ENCODE data around the gene ACTL6A.

The ACTL6A gene

DNA sequence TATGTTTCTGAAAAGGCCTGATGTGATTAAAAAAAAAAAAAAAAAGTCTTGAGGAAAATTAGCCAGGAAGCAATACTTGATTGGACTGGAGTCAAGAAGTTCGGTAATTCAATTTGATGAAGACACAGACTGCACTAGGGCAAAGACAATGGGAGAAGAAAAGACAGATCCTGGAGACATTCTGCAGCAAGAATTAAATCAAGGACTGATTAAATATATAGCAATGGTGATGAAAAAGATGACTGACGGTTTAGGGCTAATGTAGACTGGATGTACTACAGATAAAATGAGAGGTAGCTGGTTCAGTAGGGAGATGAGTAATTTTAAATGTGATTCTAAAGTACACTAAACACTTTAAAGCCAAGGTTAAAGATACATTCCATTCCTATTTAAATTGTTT lies 27.9 kb downstream of the ACTL6A start:
- DNase-seq (ENCODE audit: low read depth) = no peak

DNA sequence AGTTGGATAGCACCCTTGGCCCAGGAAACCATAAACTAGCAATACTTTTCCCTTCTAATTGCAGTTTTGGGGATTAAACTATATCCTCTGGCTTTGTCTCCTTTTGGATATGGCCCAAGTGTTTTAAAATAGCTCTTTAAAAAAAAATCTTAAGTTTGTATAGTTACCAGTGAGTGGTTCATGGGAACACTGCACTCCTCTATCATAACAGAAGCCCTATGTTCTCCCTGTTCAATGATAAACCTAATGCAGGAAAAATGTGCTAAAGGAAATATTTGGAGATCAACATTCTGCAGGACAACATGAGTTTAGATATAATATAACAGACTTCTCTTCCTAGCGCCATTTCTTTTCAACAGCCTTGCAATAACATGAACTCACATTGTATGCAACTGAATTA lies 28.6 kb downstream of the ACTL6A start:
- no peak for DNase-seq (ENCODE audit: low read depth)

DNA sequence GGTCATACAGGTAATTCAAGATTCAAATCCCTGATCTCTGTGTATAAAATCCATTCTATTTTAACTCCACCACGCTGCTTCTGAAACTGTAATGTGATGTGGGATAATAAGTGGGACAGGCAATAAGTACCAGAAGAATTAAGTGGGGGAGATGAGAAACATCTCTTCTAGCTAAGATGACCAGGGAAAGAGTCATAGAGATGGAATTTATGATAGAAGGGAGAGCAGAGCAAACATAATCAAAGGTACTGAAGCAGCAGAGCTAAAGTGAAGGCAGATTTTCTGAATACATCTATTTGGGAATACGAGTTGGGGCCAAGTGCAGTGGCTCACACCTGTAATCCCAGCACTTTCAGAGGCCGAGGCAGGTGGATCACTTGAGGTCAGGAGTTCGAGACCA lies 36.8 kb downstream of the ACTL6A start:
- no peak for DNase-seq (ENCODE audit: low read depth)

DNA sequence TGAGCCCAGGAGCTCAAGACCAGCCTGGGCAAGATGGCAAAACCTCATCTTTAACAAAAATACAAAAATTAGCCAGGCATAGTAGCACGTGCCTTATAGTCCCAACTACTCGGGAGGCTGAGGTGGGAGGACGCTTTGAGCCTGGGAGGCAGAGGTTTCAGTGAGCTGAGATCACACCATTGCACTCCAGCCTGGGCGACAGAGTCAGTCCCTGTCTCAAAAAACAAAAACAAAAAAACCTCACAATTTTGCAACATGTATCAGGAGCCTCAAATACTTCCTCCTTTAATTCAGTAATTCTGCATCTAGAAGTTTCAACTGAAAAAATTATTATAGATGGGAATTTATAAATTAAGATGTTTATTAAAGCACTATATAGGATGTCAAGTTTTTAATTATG lies 40.6 kb downstream of the ACTL6A start:
- no peak for DNase-seq (ENCODE audit: low read depth)

DNA sequence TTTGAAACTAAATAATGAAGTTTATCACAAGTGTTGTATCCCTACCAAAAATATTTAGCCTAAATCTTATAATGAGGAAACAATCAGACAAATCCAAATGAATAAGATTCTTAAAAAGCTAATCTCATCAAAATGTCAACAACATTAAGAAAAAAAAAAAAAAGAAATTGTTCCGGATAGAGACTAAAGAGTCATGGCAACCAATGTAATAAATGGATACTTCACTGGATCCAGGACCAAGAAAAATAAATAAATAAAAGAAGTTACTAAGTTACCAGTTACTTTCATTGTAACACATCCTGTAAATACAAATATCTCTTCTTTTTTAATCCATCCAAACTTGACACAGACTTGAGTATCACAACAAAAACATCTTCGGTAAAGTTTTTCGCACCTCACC lies 41.1 kb downstream of the ACTL6A start:
- no peak for DNase-seq (ENCODE audit: low read depth)

DNA sequence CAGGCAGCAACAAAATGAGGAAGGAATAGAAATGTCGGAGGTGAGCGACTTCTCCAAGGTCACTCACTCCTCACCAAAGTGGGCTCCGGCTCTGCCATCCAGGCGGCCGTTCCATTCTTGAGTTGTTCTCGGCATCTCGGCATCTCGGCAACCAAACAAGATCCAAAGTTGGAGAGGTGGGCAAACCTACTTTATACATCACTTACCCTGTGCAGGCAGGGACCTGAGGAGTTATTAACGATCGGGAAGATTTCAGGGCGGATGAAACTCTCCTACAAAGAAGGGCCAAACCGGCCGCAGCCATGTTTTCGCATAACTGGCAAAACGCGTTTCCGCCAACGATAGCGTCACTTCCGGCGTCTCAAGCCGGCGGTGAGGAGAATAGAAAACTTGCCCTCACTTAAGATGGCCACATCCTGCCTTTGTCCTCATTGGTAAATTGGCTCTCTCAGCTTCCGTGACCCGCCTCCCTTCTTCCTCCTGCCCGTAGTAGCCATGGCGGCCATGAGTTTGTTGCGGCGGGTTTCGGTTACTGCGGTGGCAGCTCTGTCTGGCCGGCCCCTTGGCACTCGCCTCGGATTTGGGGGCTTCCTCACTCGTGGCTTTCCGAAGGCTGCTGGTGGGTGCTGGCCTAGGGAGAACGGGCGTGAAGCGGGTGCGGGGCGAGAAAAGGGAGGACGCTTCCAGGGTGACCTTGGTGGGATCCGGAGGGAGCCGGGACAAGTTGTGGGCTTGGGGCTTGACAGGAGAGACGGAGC lies 41.8 kb downstream of the ACTL6A start, which contains the start of the genes MRPL47 and NDUFB5:
Gene MRPL47, minus strand, starts transcription at position 318 of the 758 bp plus-strand sequence. Its CDS starts 14 bp downstream, at position 304.
Gene NDUFB5, plus strand, starts transcription at position 474 of the 758 bp plus-strand sequence. Its CDS starts 22 bp downstream, at position 496.
- peak; percentile 97 for DNase-seq (ENCODE audit: low read depth)

DNA sequence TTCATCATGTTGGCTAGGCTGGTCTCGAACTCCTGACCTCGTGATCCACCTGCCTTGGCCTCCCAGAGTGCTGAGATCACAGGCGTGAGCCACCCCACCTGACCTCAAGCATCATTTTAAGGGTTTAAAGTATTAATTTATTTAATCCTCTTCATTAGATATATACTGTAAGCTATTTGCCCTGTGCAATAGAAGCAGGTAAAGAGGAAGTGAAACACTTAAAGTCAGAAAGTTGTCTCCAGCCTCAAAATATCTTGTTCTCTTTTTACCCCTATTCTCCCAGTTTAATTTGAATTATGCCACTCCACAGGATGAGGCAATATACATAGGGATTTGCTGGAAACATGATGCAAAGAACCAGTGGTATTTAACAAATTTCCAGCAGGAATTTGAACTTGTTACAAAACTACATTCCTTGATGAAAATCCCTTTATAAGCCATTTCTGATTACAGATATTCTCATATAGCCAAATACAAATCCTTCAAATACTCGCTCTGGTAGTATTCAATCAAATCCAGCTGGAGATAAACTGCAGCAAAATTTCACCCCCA lies 43.9 kb downstream of the ACTL6A start:
- no peak for DNase-seq (ENCODE audit: low read depth)

DNA sequence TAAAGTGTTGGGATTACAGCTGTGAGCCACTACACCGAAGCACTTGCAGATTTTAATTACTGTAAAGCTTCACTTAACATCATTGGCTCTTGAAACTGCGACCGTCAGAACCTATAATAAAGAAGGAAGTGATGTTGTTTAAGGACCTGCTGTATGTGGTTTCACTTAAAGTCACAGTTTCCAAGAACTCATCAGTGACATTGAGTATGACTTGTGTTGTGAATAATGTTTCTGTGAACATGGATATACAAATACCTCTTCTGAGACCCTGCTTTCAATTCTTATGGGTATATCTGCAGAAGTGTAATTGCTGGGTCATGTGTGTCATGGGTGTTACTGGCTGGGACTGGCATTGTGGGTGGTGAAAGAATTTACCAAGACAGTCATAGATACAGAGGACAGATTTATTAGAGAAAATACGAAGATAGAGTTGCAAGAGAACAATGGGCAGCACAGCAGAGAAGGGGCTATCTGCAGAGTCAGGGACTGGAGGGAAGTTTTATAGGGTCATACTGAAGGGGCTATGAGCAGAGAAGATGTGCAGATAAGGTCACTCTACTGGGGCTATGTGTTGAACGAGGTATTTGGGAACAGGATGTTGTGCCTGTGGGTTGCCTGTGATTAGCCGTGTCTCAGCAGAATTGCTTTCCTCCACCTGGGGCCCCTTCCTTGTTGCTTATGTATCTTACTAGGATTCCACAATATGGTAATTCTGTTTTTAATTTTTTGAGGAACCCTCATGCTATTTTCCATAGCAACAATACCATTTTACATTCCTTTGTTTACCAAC lies 46.4 kb downstream of the ACTL6A start:
- DNase-seq (ENCODE audit: low read depth) = no peak

DNA sequence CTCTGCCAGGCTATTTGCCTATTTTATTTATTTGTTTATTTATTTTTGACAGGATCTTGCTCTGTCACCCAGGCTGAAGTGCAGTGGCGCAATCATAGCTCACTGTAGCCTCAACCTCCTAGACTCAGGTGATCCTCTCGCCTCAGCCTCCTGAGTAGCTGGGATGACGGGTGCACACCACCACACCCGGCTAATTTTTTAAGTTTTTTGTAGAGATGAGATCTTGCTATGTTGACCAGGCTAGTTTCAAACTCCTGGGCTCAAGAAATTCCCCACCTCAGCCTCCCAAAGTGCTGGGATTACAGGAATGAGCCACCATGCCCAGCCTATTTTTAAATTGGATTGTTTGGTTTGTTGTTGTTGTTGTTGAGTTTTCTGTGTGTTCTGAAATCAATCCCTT lies 47.3 kb downstream of the ACTL6A start:
- DNase-seq (ENCODE audit: low read depth) = no peak

DNA sequence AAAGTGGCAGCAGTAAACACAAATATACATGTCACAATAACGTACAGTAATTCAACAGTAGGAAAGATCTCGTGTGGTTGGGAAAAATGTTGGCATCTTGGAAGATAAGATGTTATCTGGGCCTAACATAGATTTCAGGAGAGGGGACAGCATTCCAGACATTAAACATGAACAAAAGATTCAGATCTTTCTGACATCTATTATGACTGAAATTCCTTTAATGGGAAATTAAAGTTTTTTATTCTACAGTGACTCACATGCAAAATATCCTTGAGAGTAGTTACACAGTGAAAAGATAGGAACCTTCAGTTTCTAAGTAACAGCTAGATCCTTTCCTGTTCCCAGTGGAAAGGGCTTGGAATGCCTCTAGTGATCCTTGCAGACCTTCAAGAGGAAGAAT lies 51.1 kb downstream of the ACTL6A start:
- DNase-seq (ENCODE audit: low read depth) = no peak

DNA sequence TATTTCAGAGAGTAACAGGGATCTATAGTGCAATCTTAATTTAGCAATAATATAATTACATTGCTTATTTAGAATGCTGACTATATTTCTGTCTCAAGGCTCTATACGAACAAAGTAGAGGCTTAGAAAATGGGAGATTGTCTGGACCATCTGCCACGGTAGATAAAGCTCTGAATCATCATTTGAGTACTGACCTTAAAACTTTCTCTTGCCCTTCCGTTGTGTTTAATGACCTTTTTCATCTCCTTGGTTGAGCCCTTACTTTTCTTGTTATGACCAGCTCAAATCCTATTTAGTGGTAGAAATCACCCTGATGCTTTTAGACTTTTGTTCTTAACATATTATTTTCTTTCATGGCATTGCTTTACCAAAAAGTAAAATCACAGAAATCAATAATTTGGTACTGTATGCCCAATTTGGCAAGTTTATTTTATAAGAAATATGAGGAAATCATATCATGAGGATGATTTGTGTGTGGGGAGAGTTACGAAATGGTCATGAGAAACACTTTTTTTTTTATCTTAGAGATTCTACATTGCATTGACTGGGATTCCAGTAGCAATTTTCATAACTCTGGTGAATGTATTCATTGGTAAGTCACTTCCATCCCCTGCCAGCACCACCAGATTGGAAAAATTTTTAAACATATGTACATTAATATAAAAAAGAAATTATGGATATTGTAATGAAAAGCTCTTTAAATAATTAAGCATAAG lies 52.9 kb downstream of the ACTL6A start:
- DNase-seq (ENCODE audit: low read depth) = no peak

DNA sequence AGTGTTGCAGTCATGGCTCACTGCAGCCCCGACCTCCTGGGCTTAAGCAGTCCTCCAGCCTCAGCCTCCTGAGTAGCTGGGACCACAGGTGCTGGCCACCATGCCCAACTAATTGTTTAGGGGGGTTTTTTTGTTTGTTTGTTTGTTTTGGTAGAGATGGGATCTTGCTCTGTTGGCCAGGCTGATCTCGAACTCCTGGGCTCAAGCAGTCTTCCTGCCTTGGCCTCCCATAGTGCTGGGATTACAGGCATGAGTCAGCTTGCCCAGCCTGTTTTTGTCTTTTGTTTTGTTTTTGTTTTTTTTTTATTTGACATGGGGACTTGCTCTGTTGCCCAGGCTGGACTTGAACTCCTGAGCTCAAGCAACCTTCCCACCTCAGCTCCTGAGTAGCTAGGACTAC lies 59.3 kb downstream of the ACTL6A start:
- DNase-seq (ENCODE audit: low read depth) = no peak

DNA sequence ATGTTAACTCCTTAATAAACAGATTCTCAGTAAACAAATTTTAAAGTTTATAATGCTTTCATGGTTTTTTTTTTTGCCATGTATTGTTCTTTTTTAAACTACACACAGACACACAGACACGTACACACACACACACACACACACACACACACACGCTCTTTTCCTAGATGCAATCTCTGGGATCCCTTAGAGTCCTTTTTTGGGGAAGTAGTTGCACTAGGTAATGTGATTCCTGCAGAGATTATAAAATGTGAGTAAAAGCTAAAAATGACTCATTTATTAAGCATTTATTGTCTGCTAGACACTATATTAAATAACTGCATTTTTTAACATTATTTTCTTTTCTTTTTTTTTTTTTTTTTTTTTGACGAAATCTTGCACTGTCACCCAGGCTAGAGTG lies 61.7 kb downstream of the ACTL6A start:
- DNase-seq (ENCODE audit: low read depth) = no peak

DNA sequence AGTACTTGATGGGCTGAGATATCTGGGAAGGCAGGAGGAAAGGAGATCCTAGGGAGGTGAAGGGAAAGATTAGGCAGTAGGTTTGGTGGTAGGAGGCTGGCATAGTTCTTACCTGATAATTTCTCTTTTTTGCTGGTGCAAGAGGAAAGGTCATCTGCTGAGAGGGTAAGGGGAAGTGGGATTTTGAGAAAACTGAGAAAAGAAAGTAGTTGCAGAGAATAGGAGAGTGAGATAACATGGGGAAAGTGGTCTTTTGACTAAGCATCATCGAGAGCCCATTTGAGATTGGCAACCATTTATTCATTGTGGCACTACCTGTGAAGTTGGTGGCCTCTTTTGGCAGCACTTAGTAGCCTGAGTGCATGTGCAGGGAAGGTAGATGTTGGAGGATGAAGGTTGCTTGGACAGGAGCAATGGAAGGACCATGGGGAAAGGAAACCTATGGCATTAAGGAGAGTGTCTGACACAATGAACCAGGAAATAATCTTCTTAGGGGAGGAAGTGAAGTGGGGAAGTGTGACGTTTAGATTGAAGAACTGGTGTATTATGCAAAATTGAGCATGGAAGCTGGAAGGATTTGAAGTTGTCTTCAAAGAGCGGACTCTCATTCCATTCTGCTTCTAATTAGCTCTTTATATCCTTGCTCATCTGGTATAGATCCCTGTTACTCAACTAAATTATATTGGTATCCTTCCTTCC lies 68.2 kb downstream of the ACTL6A start:
- no peak for DNase-seq (ENCODE audit: low read depth)
